ENCODE data around the gene AFF3. TPM values are rescaled to one million over a fixed set of nuclear protein-coding genes. Genes with fewer than 3 reads are reported as not detected.

Gene AFF3
- total and polyA plus RNA-seq, 10 of the 15 experiments (the other 5 are each of a cell fraction or from before 2014, with no cell fraction given): 0.26 to 5.5 (median 3.0) TPM

DNA sequence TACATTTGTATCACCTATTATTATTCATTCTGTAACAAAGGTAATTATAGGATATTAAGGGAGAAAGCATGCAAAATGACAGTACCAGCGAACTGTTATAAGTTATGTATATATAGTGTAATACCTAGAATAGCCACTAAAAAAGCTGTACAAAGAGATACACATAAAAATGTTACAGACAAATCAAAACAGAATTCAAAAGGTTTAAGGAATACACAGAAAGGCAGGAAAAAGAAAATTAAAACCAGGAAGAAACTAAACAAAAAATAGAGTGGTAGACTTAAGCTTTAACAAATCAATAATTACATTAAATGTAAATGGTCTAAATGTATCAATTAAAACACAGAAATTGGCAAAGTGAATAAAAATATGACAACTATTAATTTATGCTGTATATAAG is 476.1 kb downstream of the AFF3 start:
- in situ Hi-C loops (cut with MboI) (no loop called here), intact Hi-C loops (cut with micrococcal nuclease; ENCODE audit: unreplicated experiment) (no loop called here)
- H2AFZ ChIP-seq (ENCODE audit: control insufficient read depth, low read depth, low read length): no peak overlapping the region
- H3K27me3 ChIP-seq (replicated peaks in 1 of 2; ENCODE audit: control insufficient read depth in 2 of 2, insufficient read depth in 2 of 2, low read length in 1 of 2): no peaks in the 10 kb centered on the region
- RAD21 ChIA-PET (ENCODE audit: unreplicated experiment): no interaction called here
- no peak overlapping the region for H3K4me3 ChIP-seq
- SMC1A ChIA-PET (ENCODE audit: uncharacterized antibody, unreplicated experiment): no interaction called here
- H3K27ac ChIP-seq (ENCODE audit: control insufficient read depth, insufficient read depth): no peak overlapping the region
- no peaks in the 10 kb centered on the region for H3K9me3 ChIP-seq (replicated peaks; ENCODE audit: control insufficient read depth, insufficient read depth, low read length)
- no peaks in the 10 kb centered on the region for H4K20me1 ChIP-seq (ENCODE audit: control insufficient read depth, insufficient read depth)
- ATAC-seq (no peak), FAIRE-seq (no peak), DNase-seq (ENCODE audit: low read depth, low spot score) (no peak)
- no peaks in the 10 kb centered on the region for H3K4me1 ChIP-seq (ENCODE audit: control insufficient read depth, insufficient read depth, low read length)
- H3K36me3 ChIP-seq (ENCODE audit: control insufficient read depth in 2 of 2, insufficient read depth in 2 of 2, low read length in 1 of 2): no peaks in the 10 kb centered on the region
- CTCF ChIA-PET: no interaction called here
- no TSS peak for BruUV-seq (replicated peaks)
- no peak overlapping the region for H3K9ac ChIP-seq (ENCODE audit: control insufficient read depth, insufficient read depth, low read length)
- H3K4me2 ChIP-seq (ENCODE audit: control insufficient read depth, insufficient read depth): no peak overlapping the region
- POLR2A ChIA-PET: no interaction called here
- 43% methylated on average over 1 of the region's 1 CpG for WGBS (ENCODE audit: insufficient coverage, insufficient replicate concordance, low lambda C conversion rate, missing lambda C conversion rate)
- TF ChIP-seq POLR2AphosphoS5 (IDR thresholded peaks at IDR 0.05; ENCODE audit: low read length): no peak
- TF ChIP-seq STAT3 (IDR thresholded peaks at IDR 0.05; ENCODE audit: low read depth, low read length): no peak
- TF ChIP-seq, protein P1, sequence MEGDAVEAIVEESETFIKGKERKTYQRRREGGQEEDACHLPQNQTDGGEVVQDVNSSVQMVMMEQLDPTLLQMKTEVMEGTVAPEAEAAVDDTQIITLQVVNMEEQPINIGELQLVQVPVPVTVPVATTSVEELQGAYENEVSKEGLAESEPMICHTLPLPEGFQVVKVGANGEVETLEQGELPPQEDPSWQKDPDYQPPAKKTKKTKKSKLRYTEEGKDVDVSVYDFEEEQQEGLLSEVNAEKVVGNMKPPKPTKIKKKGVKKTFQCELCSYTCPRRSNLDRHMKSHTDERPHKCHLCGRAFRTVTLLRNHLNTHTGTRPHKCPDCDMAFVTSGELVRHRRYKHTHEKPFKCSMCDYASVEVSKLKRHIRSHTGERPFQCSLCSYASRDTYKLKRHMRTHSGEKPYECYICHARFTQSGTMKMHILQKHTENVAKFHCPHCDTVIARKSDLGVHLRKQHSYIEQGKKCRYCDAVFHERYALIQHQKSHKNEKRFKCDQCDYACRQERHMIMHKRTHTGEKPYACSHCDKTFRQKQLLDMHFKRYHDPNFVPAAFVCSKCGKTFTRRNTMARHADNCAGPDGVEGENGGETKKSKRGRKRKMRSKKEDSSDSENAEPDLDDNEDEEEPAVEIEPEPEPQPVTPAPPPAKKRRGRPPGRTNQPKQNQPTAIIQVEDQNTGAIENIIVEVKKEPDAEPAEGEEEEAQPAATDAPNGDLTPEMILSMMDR (IDR thresholded peaks at IDR 0.05 in 2 of 3, conservative IDR thresholded peaks at IDR 0.05 in 1 of 3; ENCODE audit: control insufficient read depth in 2 of 3, extremely low read depth in 1 of 3, insufficient read depth in 1 of 3, low read depth in 3 of 3, low read length in 3 of 3): no peak
- TF ChIP-seq, protein P2, sequence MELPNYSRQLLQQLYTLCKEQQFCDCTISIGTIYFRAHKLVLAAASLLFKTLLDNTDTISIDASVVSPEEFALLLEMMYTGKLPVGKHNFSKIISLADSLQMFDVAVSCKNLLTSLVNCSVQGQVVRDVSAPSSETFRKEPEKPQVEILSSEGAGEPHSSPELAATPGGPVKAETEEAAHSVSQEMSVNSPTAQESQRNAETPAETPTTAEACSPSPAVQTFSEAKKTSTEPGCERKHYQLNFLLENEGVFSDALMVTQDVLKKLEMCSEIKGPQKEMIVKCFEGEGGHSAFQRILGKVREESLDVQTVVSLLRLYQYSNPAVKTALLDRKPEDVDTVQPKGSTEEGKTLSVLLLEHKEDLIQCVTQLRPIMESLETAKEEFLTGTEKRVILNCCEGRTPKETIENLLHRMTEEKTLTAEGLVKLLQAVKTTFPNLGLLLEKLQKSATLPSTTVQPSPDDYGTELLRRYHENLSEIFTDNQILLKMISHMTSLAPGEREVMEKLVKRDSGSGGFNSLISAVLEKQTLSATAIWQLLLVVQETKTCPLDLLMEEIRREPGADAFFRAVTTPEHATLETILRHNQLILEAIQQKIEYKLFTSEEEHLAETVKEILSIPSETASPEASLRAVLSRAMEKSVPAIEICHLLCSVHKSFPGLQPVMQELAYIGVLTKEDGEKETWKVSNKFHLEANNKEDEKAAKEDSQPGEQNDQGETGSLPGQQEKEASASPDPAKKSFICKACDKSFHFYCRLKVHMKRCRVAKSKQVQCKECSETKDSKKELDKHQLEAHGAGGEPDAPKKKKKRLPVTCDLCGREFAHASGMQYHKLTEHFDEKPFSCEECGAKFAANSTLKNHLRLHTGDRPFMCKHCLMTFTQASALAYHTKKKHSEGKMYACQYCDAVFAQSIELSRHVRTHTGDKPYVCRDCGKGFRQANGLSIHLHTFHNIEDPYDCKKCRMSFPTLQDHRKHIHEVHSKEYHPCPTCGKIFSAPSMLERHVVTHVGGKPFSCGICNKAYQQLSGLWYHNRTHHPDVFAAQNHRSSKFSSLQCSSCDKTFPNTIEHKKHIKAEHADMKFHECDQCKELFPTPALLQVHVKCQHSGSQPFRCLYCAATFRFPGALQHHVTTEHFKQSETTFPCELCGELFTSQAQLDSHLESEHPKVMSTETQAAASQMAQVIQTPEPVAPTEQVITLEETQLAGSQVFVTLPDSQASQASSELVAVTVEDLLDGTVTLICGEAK (IDR thresholded peaks at IDR 0.05; ENCODE audit: borderline replicate concordance): no peak
- no peak for TF ChIP-seq TCF7 (IDR thresholded peaks at IDR 0.05; ENCODE audit: borderline replicate concordance)
- no peak for TF ChIP-seq SMAD1 (IDR thresholded peaks at IDR 0.05; ENCODE audit: low read depth, partially characterized antibody)
- no peak for TF ChIP-seq RAD21 (IDR thresholded peaks at IDR 0.05; ENCODE audit: insufficient read depth, low read depth, low read length)
- TF ChIP-seq BHLHE40 (IDR thresholded peaks at IDR 0.05; ENCODE audit: borderline replicate concordance in 1 of 2, low read depth in 2 of 2, low read length in 1 of 2): no peak
- TF ChIP-seq MYB (IDR thresholded peaks at IDR 0.05; ENCODE audit: borderline replicate concordance, low read depth, low read length): no peak
- no peak for TF ChIP-seq NR2C1 (IDR thresholded peaks at IDR 0.05)
- TF ChIP-seq, protein P3, sequence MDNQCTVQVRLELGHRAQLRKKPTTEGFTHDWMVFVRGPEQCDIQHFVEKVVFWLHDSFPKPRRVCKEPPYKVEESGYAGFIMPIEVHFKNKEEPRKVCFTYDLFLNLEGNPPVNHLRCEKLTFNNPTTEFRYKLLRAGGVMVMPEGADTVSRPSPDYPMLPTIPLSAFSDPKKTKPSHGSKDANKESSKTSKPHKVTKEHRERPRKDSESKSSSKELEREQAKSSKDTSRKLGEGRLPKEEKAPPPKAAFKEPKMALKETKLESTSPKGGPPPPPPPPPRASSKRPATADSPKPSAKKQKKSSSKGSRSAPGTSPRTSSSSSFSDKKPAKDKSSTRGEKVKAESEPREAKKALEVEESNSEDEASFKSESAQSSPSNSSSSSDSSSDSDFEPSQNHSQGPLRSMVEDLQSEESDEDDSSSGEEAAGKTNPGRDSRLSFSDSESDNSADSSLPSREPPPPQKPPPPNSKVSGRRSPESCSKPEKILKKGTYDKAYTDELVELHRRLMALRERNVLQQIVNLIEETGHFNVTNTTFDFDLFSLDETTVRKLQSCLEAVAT (IDR thresholded peaks at IDR 0.05): no peak
- no peak for TF ChIP-seq STAT1 (conservative IDR thresholded peaks at IDR 0.05)
- H3K79me2 ChIP-seq (ENCODE audit: control insufficient read depth, insufficient read depth, low read length): no peaks in the 10 kb centered on the region

Measured in GM12878 (cell line).